Suprapubic skin (tissue), 3 donors: ENCODE measurements around the gene SEPTIN10.

Experiments
- CTCF ChIP-seq, 2 donors: fragments of 200-600 bp in 1 of 2; fragments of 450-650 bp in 1 of 2; sonication (generic) in 1 of 2; IDR thresholded peaks; one replicate each; pipeline ENCODE4 v1.5.1; 2016 to 2019; ENCODE audit warnings: antibody characterized with exemption in 2 of 2, mild to moderate bottlenecking in 1 of 2, moderate library complexity in 1 of 2
- EP300 ChIP-seq: sonication (generic); formaldehyde crosslinking; IDR thresholded peaks from one replicate; pipeline ENCODE4 v1.6.1; 2017; ENCODE audit warnings: antibody characterized with exemption
- POLR2A ChIP-seq, 2 donors: fragments of 450-650 bp; IDR thresholded peaks; one replicate each; pipeline ENCODE4 v1.6.1; 2017; ENCODE audit warnings: antibody characterized with exemption in 2 of 2, mild to moderate bottlenecking in 2 of 2, moderate library complexity in 2 of 2

- TF ChIP-seq EP300 (no peak), POLR2A (IDR thresholded peaks at IDR 0.05) (no peak), CTCF (IDR thresholded peaks at IDR 0.05) (no peak)
Measured at GRCh38 chr2:109501461-109501860, 112.3 kb downstream of the SEPTIN10 start.
